Activated naive CD4-positive, alpha-beta T cell treated with anti-CD3 and anti-CD28 coated beads for 36 hours (primary cell): ENCODE data around the gene FOXM1. TPM values are rescaled to one million over a fixed set of nuclear protein-coding genes. Genes with fewer than 3 reads are reported as not detected.

Source experiments
- CTCF ChIA-PET: fragments of 350-600 bp; sonication (Branson Sonifier 250); formaldehyde crosslinking; loops from one replicate; lab custom pipeline; 2021; ENCODE audit warnings: antibody characterized with exemption; lab: Charles Lee
- DNase-seq: peaks from one replicate; pipeline ENCODE4 v3.0.0-alpha.2; 2020
- H3K27ac Mint-ChIP-seq: one replicate; pipeline ENCODE4 v1.8.0; 2021; ENCODE audit warnings: mild to moderate bottlenecking, mixed read lengths
- H3K27me3 Mint-ChIP-seq: one replicate; pipeline ENCODE4 v1.8.0; 2021; ENCODE audit warnings: low read depth, mixed read lengths
- H3K36me3 Mint-ChIP-seq: one replicate; pipeline ENCODE4 v1.8.0; 2021; ENCODE audit warnings: low read depth, mixed read lengths
- H3K4me1 Mint-ChIP-seq: one replicate; pipeline ENCODE4 v1.8.0; 2021; ENCODE audit warnings: low read depth, mixed read lengths
- H3K4me3 Mint-ChIP-seq: one replicate; pipeline ENCODE4 v1.8.0; 2021; ENCODE audit warnings: mild to moderate bottlenecking, moderate library complexity, mixed read lengths
- H3K9me3 Mint-ChIP-seq: one replicate; pipeline ENCODE4 v1.8.0; 2021; ENCODE audit warnings: mixed read lengths
- intact Hi-C: fragments of 100-400 bp; cut with micrococcal nuclease; formaldehyde crosslinking; loops from one replicate; pipeline ENCODE4 v1.15.1; 2023
- total RNA-seq, 2 experiments: library from RNA; stranded (reverse); gene quantifications; one replicate each; pipeline ENCODE4 v1.2.3, GENCODE V29; 2021

The FOXM1 gene
- total RNA-seq, 2 experiments from 2014 or later, result 74.6 to 80.5 TPM

DNA sequence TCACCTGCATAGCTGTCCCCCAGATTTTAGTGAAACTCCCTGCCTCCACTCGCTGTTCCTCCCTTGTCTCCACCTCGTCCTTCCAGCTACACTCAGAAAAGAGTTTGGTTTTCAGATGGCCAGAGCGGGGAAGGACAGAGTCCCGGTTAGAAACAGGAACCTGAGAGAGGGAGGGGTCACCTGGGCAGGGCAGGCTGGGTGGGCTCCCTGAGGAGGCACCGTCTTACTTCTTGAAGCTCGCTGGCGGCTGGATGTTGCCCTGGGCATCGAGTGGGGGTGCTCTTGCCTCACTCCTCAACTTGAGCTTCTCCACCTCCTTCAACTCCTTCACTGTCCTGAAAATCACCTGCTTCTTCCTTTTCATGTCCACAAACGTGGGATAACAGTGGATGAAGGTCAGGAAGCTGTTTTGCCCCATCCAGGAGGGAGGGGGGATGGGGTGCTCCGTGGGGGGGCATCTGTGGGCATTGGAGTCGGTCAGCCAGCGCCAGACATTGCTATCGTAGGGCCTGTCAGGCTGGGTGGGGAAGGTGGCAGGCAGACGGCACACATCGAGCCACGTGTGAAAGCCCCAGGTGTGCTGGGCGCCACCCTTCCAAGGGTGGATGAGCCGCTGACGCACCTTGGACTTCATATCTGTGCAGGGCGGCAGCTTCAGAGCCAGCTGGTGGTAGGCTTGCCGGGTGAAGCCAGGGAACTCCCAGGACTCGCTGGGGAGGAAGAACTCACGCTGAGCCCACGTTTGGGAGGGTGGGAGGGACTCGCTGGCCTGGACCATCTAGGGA lies 22.1 kb downstream of the FOXM1 start:
- Mint-ChIP-seq H3K9me3 (no peaks in the 10 kb centered on the region), H3K27ac (no peak overlapping the region), H3K4me3 (no peak overlapping the region), H3K27me3 (no peaks in the 10 kb centered on the region), H3K36me3 (peaks cover 12% of the 10 kb centered on the region), H3K4me1 (peaks cover 2% of the 10 kb centered on the region)
- intact Hi-C loops, result no loop called here
- no peak for DNase-seq
- CTCF ChIA-PET, result interaction anchor here (0.5 to 5.3 kb wide), 13 partner anchors 7 to 191 kb away, joined by 3 to 32 read pairs (median 4); no protein-coding TSS in a partner anchor

DNA sequence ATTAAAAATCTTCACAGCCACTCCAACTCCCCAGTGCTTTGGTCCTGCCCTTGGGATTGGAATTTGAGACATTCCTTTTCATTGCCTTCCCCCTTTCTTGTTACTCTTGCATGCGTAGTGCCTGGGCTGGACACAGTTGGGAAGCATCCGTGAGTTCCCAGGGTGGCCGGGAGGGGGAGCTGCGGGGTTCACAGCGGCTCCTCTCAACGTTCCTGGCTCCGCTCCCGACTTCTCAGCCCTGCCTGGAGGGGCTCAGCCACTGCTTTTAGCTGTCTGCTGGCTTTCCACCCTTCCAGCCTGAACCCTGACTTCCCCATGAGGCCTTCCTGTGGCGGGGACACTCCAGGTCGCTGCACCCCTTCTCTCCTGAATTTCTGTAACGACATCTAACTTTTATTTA lies 23.3 kb downstream of the FOXM1 start:
- Mint-ChIP-seq H3K27me3 (no peaks in the 10 kb centered on the region), H3K9me3 (no peaks in the 10 kb centered on the region), H3K27ac (no peak overlapping the region), H3K4me1 (peaks cover 2% of the 10 kb centered on the region), H3K4me3 (no peak overlapping the region), H3K36me3 (peaks cover 6% of the 10 kb centered on the region)
- DNase-seq, result peak; percentile 62
- intact Hi-C loops, result loop anchor here (1.0 kb wide), 2 partner anchors 91 to 188 kb away; no protein-coding TSS in a partner anchor
- CTCF ChIA-PET, result interaction anchor here (0.6 to 5.3 kb wide), 14 partner anchors 9 to 756 kb away, joined by 3 to 32 read pairs (median 4); no protein-coding TSS in a partner anchor

DNA sequence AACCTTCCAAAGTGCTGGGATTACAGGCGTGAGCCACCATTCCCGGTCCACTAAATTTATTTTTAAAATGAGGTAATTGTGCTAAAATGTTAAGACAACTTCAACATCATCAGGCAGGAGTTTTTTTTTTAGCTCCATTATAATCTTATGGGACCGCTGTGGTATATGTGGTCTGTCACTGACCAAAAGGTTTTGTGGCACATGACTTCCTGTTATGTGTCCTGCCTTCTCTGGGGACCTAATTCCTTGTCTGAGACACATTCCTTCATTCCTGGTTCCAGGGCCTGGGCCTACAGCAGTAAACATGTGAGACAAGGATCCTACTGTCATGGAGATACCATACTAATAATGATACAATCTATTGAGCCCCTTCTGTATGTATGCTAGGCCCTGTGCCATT lies 25.0 kb downstream of the FOXM1 start:
- intact Hi-C loops, result no loop called here
- DNase-seq, result no peak
- H3K9me3 Mint-ChIP-seq, result no peaks in the 10 kb centered on the region
- no peaks in the 10 kb centered on the region for H3K27me3 Mint-ChIP-seq
- H3K27ac Mint-ChIP-seq, result no peak overlapping the region
- H3K4me1 Mint-ChIP-seq, result peaks cover 2% of the 10 kb centered on the region
- CTCF ChIA-PET, result interaction anchor here (0.6 to 5.3 kb wide), 5 partner anchors 90 to 190 kb away, joined by 3 to 32 read pairs (median 5); no protein-coding TSS in a partner anchor
- no peak overlapping the region for H3K4me3 Mint-ChIP-seq
- peaks cover 8% of the 10 kb centered on the region for H3K36me3 Mint-ChIP-seq

DNA sequence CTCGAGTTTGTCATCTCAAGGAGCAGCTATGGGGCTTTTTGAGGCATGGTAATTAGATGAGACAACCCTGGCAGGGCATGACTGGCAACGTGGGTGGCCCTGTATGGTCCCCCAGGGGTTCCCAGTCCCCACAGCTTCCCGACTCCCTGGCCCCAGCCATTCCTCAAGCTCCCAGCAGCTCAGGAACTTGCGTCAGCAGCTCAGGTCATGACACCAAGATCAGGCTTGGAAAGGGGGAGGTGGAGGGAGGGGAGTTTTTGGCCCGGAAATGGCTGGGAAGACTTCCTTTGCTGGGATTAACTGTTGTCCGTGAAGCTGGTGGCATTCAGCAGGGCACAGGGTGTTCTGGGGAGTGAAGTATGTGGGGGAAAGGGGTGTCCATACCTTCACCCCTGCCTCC lies 31.7 kb downstream of the FOXM1 start:
- H3K4me3 Mint-ChIP-seq, result no peak overlapping the region
- no peak overlapping the region for H3K27ac Mint-ChIP-seq

DNA sequence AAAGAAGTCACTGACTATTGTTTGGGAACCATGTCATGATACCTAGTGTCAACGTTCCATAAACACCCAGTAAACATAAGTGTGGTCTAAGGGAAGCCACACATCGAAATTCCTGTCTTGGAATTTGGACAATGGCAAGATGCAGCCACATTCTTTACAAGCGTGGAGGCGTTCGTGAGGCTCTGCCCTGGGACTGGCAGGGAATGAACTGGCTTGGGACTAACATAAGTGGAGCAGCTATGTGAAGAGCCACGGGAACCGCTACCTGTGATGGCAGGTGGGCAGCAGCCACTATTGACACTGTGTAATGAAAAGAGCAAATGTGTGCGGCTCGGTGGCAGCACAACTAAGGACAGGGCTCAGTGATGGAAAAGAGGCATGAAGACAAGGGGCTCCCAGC lies 32.2 kb downstream of the FOXM1 start:
- no peaks in the 10 kb centered on the region for H3K9me3 Mint-ChIP-seq
- H3K27me3 Mint-ChIP-seq, result no peaks in the 10 kb centered on the region
- peaks cover 22% of the 10 kb centered on the region for H3K36me3 Mint-ChIP-seq
- no peaks in the 10 kb centered on the region for H3K4me1 Mint-ChIP-seq
- CTCF ChIA-PET, result interaction anchor here (0.7 to 3.0 kb wide), 5 partner anchors 8 to 359 kb away, joined by 3 to 11 read pairs (median 3); no protein-coding TSS in a partner anchor
- no peak overlapping the region for H3K4me3 Mint-ChIP-seq
- H3K27ac Mint-ChIP-seq, result no peak overlapping the region
- intact Hi-C loops, result no loop called here
- no peak for DNase-seq

More for the DNA sequence above, 31.7 kb downstream of the FOXM1 start:
- Mint-ChIP-seq H3K4me1 (no peaks in the 10 kb centered on the region), H3K9me3 (no peaks in the 10 kb centered on the region), H3K36me3 (peaks cover 20% of the 10 kb centered on the region), H3K27me3 (no peaks in the 10 kb centered on the region)
- intact Hi-C loops, result no loop called here
- CTCF ChIA-PET, result interaction anchor here (0.7 to 3.0 kb wide), 6 partner anchors 8 to 358 kb away, joined by 3 to 11 read pairs (median 3); no protein-coding TSS in a partner anchor
- no peak for DNase-seq

DNA sequence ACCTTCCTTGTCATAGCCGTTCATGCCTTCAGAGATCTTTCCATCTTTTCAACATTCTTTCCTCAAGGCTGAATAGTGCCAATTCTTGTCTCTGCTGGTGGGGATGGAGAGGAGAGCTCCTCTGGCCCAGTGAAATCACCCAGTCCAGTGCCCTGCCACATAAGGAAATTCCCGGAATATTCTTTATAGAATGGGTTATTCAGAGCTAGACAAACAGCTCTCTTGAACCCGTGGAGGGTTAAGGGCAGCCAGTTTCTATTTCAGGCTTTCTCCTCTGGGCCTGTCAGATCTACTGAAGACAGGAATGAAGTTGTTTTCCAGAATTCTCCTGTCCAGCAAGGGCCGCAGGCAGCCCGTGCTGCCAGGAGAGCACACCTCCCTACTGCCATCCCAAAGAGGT lies 34.0 kb downstream of the FOXM1 start:
- Mint-ChIP-seq H3K27ac (no peak overlapping the region), H3K36me3 (peaks cover 27% of the 10 kb centered on the region), H3K27me3 (no peaks in the 10 kb centered on the region), H3K4me3 (no peak overlapping the region), H3K4me1 (no peaks in the 10 kb centered on the region), H3K9me3 (no peaks in the 10 kb centered on the region)
- DNase-seq, result no peak
- intact Hi-C loops, result no loop called here
- CTCF ChIA-PET, result interaction anchor here (1.0 kb wide), 1 partner anchor 10 kb away, joined by 4 read pairs; no protein-coding TSS in a partner anchor

DNA sequence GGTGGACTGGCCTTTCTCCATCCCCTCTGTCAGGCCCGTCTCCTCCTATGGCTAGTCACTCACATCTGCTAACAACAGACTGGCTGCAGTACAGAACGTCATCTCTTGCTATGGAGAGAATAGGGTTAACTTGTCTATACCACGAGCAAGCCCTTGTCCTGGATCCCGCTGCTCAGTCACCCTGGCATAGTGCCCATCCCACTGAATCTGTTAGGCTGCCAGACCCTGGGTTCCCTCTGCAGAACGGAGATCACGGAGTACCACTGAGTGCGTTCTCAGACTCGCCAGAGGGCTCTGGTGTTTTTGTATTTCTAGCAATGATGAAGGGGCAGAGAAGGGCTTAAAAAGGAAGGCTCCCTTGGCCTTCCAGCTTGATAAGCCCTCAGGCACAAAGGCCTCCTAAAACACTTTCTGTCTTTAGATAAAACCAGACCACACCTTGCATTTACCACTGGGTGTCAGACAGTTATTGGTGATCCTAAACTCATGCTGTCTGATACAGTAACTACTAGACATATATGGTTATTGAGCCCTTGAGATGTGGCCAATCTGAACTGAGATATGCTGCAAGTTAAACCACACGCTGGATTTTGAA lies 35.8 kb downstream of the FOXM1 start:
- no peaks in the 10 kb centered on the region for H3K4me1 Mint-ChIP-seq
- CTCF ChIA-PET, result no interaction called here
- intact Hi-C loops, result no loop called here
- no peak overlapping the region for H3K4me3 Mint-ChIP-seq
- no peak for DNase-seq
- no peaks in the 10 kb centered on the region for H3K27me3 Mint-ChIP-seq
- H3K27ac Mint-ChIP-seq, result no peak overlapping the region
- H3K36me3 Mint-ChIP-seq, result peaks cover 24% of the 10 kb centered on the region
- no peaks in the 10 kb centered on the region for H3K9me3 Mint-ChIP-seq

DNA sequence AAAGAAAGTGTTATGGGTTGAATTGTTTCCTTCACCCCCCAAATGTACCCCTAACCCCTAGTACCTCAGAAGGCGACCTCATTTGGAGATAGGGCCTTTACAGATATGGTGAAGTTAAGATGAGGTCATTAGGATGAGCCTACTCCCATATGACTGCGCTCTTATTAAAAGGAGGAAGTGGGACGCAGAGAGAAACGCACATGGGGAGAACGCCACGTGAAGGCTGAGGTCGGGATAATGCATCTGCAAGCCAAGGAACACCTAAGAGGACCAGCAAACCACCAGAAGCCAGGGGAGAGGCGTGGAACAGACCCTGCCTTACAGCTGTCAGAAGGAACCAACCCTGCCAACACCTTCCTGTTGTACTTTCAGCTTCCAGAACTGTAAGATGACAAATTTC lies 40.4 kb downstream of the FOXM1 start:
- Mint-ChIP-seq H3K9me3 (no peaks in the 10 kb centered on the region), H3K4me1 (peaks cover 9% of the 10 kb centered on the region), H3K27ac (no peak overlapping the region), H3K27me3 (no peaks in the 10 kb centered on the region), H3K4me3 (no peak overlapping the region), H3K36me3 (peaks cover 15% of the 10 kb centered on the region)
- DNase-seq, result no peak
- intact Hi-C loops, result no loop called here
- CTCF ChIA-PET, result interaction anchor here (1.0 kb wide), 2 partner anchors 9 to 100 kb away, joined by 3 read pairs; no protein-coding TSS in a partner anchor

DNA sequence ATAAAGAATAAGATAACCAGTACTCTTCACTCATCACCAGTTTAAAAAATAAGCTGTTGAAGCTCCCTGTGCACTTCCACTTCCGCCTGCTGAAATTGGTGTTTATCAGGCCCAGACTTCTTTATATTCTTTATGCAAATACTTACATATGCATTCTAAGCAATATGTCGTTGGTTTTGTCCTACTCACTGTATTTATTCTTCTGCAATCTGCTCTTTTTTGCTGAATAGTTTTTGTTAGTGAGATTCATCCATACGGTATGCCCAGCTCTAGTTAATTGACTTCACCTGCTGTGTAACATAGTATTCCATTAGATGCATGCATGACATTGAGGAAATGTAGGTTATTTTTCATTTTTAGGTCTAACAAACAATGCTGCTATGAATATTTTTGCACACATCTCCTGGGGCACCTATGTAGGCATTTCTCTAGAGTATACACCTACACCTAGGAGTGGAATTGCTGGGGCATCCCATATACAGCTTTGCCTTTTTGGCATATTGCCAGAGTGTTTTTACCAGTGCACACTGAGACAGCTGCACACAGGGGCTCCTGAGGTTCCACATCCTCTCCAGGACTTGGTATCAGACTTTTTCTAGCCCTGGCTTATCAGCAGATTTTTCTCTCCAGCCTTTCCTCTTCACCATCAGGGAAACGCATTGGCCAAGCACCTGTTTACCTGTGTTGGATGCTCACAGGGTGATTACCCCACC lies 41.1 kb downstream of the FOXM1 start:
- Mint-ChIP-seq H3K27ac (no peak overlapping the region), H3K4me3 (no peak overlapping the region), H3K27me3 (no peaks in the 10 kb centered on the region), H3K36me3 (peaks cover 15% of the 10 kb centered on the region), H3K4me1 (peaks cover 9% of the 10 kb centered on the region), H3K9me3 (no peaks in the 10 kb centered on the region)
- CTCF ChIA-PET, result interaction anchor here (1.0 kb wide), 1 partner anchor 100 kb away, joined by 3 read pairs; no protein-coding TSS in a partner anchor
- DNase-seq, result no peak
- intact Hi-C loops, result no loop called here

DNA sequence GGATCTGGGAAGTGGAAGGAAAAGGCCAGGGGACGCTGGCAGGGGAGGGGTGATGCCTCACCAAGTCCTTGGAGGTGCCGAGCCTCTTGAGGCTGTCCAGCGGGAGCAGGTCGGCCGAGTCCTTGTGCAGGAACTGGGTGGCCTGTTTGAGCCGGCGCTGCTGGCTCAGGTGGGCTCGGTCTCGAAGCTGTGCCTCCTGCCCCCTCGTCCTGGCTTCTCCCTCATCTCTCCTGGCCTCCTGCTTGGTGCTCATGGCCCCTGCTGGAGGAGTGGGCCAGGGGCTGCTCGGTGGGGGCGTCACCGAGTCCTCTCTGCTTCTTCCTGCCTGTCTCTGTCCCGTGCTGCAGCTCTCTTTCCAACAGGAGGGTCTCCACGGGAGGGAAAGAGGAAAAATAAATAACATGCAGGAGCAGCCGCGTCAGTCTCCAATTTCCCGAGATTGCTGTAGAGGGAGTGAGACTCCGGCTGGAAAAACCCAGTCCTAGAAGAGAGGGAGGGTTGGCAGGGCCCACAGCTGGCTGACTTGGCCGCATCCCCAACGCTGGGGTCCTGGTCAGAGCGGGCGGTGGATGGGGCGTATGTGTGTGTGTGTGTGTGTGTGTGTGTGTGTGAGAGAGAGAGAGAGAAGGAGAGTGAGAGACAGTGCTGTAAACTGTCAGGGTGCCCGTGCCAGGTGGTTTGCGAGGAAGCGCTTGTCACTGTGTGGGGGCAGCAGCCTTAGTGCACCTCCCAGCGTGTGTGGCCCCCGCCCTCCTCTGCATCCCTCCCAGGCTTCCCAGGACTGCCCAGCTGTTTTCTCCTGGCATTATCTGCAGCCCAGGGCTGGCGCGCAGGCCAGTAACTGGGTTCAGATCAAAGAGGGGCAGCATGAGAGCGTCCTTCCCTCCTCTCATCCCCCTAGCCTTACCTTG lies 42.1 kb downstream of the FOXM1 start, which contains the start of gene NRIP2:
TSS of gene NRIP2 (minus strand) at position 455 of the 911 bp plus-strand sequence. CDS start at position 403, 52 bp downstream.
- H3K4me3 Mint-ChIP-seq, result no peak within 1 kb of the TSS
- CTCF ChIA-PET, result no interaction called here
- no peaks in the 10 kb centered on the region for H3K27me3 Mint-ChIP-seq
- H3K9me3 Mint-ChIP-seq, result no peaks in the 10 kb centered on the region
- peaks cover 14% of the 10 kb centered on the region for H3K36me3 Mint-ChIP-seq
- intact Hi-C loops, result no loop called here
- H3K27ac Mint-ChIP-seq, result no peak within 1 kb of the TSS
- no peak for DNase-seq
- H3K4me1 Mint-ChIP-seq, result peaks cover 9% of the 10 kb centered on the region

DNA sequence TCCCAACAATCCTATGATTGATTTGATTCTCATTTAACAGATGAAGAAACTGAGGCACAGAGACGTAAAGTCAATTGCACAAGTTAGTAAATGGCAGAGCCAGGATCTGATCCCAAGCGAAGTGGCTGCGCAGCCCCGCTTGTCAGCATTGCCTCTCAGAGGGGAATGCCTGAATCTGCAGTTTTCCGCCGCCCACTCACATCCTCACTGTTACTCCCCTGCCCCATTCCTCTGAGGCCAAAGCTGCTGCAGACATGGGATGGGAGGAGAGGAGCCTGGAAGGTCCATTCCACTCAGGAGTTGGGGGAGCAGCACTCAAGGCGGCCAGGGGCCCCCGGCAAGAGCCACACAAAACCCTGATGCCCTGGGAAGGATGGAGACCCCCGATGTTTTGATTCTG lies 43.2 kb downstream of the FOXM1 start:
- H3K27ac Mint-ChIP-seq, result no peak overlapping the region
- H3K9me3 Mint-ChIP-seq, result no peaks in the 10 kb centered on the region
- H3K4me1 Mint-ChIP-seq, result peaks cover 9% of the 10 kb centered on the region
- CTCF ChIA-PET, result interaction anchor here (0.6 kb wide), 1 partner anchor 110 kb away, joined by 3 read pairs; no protein-coding TSS in a partner anchor
- DNase-seq, result no peak
- no peaks in the 10 kb centered on the region for H3K27me3 Mint-ChIP-seq
- intact Hi-C loops, result no loop called here
- H3K36me3 Mint-ChIP-seq, result peaks cover 7% of the 10 kb centered on the region
- no peak overlapping the region for H3K4me3 Mint-ChIP-seq
